PC-9 (cell line): Measurements from ENCODE around the gene JSRP1. TPM values are rescaled to one million over a fixed set of nuclear protein-coding genes. Genes with fewer than 3 reads are reported as not detected.

Experiments used
- BruUV-seq: library from RNA; stranded (reverse); fragments of 400-500 nt; replicated peaks from 2 replicates; lab custom pipeline; 2021; lab: Mats Ljungman, UMichigan
- CTCF ChIA-PET: fragments of 300-600 bp; sonication (Branson Sonifier 250); formaldehyde crosslinking; loops from one replicate; lab custom pipeline; 2022; ENCODE audit warnings: antibody characterized with exemption; lab: Charles Lee
- POLR2A ChIA-PET: fragments of 300-600 bp; sonication (Branson Sonifier 250); formaldehyde crosslinking; loops from one replicate; lab custom pipeline; 2022; ENCODE audit warnings: antibody characterized with exemption; ENCODE audit not compliant: unreplicated experiment; lab: Charles Lee
- DNase-seq, 2 experiments: peaks; one replicate each; pipeline versions ENCODE4 v3.0.0 to v3.0.0-alpha.2; 2015 to 2022; ENCODE audit warnings: mixed read lengths in 1 of 2
- H2AFZ ChIP-seq: fragments of 200-600 bp; sonication (generic); 2 replicates; pipeline ENCODE4 v1.8.1; 2017; ENCODE audit warnings: antibody characterized with exemption
- H3F3A ChIP-seq: fragments of 200-600 bp; sonication (generic); 2 replicates; pipeline ENCODE4 v1.8.1; 2017; ENCODE audit warnings: antibody characterized with exemption, mild to moderate bottlenecking, low read depth; ENCODE audit not compliant: insufficient read depth
- H3K27ac ChIP-seq: fragments of 200-600 bp; sonication (generic); 2 replicates; pipeline ENCODE4 v1.6.1; 2016; ENCODE audit warnings: mixed run types
- H3K27me3 ChIP-seq: fragments of 200-600 bp; sonication (generic); 2 replicates; pipeline ENCODE4 v1.6.1; 2016; ENCODE audit warnings: low read depth, mixed run types; ENCODE audit not compliant: insufficient read depth
- H3K36me3 ChIP-seq: fragments of 200-600 bp; sonication (generic); 2 replicates; pipeline ENCODE4 v1.6.1; 2016; ENCODE audit warnings: low read depth, mixed run types
- H3K4me1 ChIP-seq: fragments of 200-600 bp; sonication (generic); replicated peaks from 2 replicates; pipeline ENCODE4 v1.6.1; 2016; ENCODE audit warnings: mixed run types; ENCODE audit not compliant: insufficient read depth
- H3K4me2 ChIP-seq: fragments of 200-600 bp; sonication (generic); 2 replicates; pipeline ENCODE4 v1.6.1; 2017; ENCODE audit warnings: mixed run types
- H3K4me3 ChIP-seq: fragments of 200-600 bp; sonication (generic); 2 replicates; pipeline ENCODE4 v1.6.1; 2016; ENCODE audit warnings: mixed run types
- H3K79me2 ChIP-seq: fragments of 200-600 bp; sonication (generic); 2 replicates; pipeline ENCODE4 v1.6.1; 2017; ENCODE audit warnings: low read depth, mixed run types
- H3K9me2 ChIP-seq: fragments of 200-600 bp; sonication (generic); 2 replicates; pipeline ENCODE4 v1.8.1; 2017; ENCODE audit warnings: mild to moderate bottlenecking; ENCODE audit not compliant: insufficient read depth
- H3K9me3 ChIP-seq: fragments of 200-600 bp; sonication (generic); 2 replicates; pipeline ENCODE4 v1.8.1; 2016; ENCODE audit warnings: low read depth; ENCODE audit not compliant: insufficient read depth
- H4K20me1 ChIP-seq: fragments of 200-600 bp; sonication (generic); 2 replicates; pipeline ENCODE4 v1.8.1; 2017; ENCODE audit not compliant: insufficient read depth
- CTCF ChIP-seq: fragments of 200-600 bp; sonication (generic); conservative IDR thresholded peaks from 2 replicates; pipeline ENCODE4 v1.6.1; 2017; ENCODE audit warnings: mixed run types, antibody characterized with exemption, mild to moderate bottlenecking, moderate library complexity
- EZH2 ChIP-seq: fragments of 200-600 bp; sonication (generic); IDR thresholded peaks from 2 replicates; pipeline ENCODE4 v1.8.0; 2017; ENCODE audit warnings: antibody characterized with exemption, low read depth
- intact Hi-C: fragments of 100-400 bp; cut with micrococcal nuclease; formaldehyde crosslinking; loops from one replicate; pipeline ENCODE4 v1.10.0; 2022; ENCODE audit not compliant: unreplicated experiment
- total RNA-seq: library from RNA; stranded (reverse); gene quantifications from 2 replicates; pipeline ENCODE4 v1.2.3, GENCODE V29; 2021

JSRP1 gene
- total RNA-seq, 1 experiment from 2014 or later: 1.1 TPM

DNA sequence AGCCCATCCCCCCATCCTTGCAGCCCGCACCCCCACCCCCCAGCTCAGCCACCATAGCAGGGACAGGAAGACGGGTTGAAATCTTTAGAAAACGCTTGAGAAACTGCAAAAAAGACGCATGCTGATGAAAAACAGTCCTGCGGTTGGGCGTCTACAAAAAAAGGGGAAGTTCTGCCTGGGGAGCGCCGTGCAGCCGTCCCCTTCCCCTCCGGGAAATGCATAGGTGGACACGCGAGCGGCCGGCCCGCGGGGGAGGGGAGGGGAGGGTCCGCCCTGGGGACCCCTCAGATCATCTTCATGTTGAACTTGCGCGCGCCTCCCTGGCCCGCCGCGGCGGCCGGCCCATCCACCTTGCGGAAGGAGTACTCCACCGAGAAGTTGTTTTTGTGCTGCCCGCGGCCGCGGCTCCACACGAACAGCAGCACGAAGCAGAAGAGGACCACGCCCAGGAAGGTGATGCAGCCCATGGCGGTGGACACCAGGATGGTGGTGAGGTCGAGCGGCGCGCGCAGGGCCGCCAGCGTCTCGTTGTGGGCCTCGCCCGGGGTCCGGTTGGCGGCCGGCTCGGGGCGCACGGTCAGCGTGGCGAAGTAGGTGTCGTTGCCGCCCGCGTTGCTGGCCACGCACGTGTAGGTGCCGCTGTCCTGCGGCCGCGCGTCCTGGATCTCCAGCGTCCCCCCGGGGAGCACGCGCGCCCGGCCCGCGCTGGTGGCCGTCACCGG, 33.7 kb upstream of the JSRP1 start:
- H3K4me1 ChIP-seq: no peaks in the 10 kb centered on the region
- no peaks in the 10 kb centered on the region for H3K9me3 ChIP-seq
- H3K4me2 ChIP-seq: no peak overlapping the region
- H3K27ac ChIP-seq: no peak overlapping the region
- H2AFZ ChIP-seq: no peak overlapping the region
- H3K36me3 ChIP-seq: no peaks in the 10 kb centered on the region
- POLR2A ChIA-PET: no interaction called here
- H3K79me2 ChIP-seq: no peaks in the 10 kb centered on the region
- no peaks in the 10 kb centered on the region for H3K9me2 ChIP-seq
- H3F3A ChIP-seq: no peaks in the 10 kb centered on the region
- no peak overlapping the region for H3K4me3 ChIP-seq
- intact Hi-C loops: no loop called here
- TF ChIP-seq EZH2 (no peak), CTCF (no peak)
- H3K27me3 ChIP-seq: no peaks in the 10 kb centered on the region
- no peak for DNase-seq
- CTCF ChIA-PET: no interaction called here
- H4K20me1 ChIP-seq: no peaks in the 10 kb centered on the region
- no TSS peak for BruUV-seq

DNA sequence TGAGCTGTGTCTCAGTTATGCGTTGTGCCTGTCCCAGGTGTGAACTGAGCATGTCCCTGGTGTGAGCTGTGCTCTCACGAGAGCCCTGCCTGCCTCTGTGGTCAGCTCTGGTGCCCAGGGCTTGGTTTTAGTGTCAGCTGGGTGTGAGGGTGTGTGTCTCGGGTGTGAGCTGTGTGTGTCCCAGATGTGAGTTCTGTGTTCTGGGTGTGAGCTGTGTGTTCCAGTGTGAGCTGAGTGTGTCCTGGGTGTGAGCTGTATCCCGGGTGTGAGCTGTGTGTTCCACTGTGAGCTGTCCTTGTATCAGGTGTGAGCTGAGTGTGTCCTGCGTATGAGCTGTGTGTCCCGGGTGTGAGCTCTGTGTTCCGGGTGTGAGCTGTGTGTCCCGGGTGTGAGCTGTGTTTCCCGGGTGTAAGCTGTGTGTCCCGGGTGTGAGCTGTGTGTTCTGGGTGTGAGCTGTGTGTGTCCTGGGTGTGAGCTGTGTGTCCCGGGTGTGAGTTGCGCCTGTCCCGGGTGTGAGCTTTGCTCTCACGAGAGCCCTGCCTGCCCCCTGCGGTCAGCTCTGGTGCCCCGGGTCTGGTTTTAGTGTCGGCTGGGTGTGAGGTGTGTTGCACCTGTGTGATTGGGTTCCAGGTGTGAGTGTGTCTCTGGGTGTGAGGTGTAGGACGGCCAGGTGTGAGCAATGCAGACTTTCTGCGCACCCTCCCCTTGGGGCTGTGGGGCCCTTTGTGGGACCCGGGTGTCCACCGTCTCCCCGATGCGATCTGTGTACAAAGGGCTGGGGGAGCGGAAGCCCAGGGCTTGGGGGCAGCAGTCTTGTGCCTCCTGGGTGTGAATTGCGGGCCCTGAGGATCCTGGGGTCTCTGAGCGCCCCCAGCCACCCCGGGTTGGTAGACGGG, 32.8 kb upstream of the JSRP1 start:
- no TSS peak for BruUV-seq
- Histone ChIP-seq H3K4me1 (no peaks in the 10 kb centered on the region), H3K9me2 (no peaks in the 10 kb centered on the region), H4K20me1 (no peaks in the 10 kb centered on the region), H3K79me2 (no peaks in the 10 kb centered on the region), H3K9me3 (no peaks in the 10 kb centered on the region), H3K4me2 (no peak overlapping the region), H3K27me3 (no peaks in the 10 kb centered on the region), H3K4me3 (no peak overlapping the region), H3K36me3 (no peaks in the 10 kb centered on the region), H3K27ac (no peak overlapping the region), H2AFZ (no peak overlapping the region), H3F3A (no peaks in the 10 kb centered on the region)
- TF ChIP-seq EZH2: no peak
- no peak for TF ChIP-seq CTCF
- POLR2A ChIA-PET: no interaction called here
- intact Hi-C loops: no loop called here
- CTCF ChIA-PET: no interaction called here
- DNase-seq: no peak

DNA sequence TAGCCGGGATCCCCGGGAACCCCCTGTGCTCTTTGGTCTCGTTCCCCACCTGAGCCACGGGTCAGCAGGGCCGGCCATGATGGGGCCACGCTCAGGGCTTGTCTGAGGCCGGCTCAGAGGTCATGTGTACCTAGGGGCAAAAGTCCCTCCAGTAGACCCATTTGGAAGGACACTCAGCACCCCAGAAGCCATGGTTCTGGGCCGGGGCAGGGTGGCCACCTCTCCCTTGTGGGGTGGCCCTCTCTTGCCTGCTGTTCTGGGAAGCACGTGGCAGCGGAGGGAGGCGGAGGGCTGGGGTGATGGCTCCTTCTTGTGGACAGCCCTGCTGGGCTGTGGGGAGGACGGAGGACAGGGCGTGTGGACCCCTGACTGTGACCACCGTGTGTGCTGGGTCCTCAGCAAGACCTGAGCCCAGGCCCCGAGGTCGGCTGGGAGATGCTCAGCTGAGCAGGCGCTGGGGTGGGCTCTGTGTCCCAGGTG, 32.2 kb upstream of the JSRP1 start:
- Histone ChIP-seq H3K27me3 (no peaks in the 10 kb centered on the region), H3F3A (no peaks in the 10 kb centered on the region), H3K9me2 (no peaks in the 10 kb centered on the region), H3K79me2 (no peaks in the 10 kb centered on the region), H3K36me3 (no peaks in the 10 kb centered on the region), H3K4me2 (no peak overlapping the region), H4K20me1 (no peaks in the 10 kb centered on the region), H2AFZ (no peak overlapping the region), H3K4me1 (no peaks in the 10 kb centered on the region), H3K9me3 (no peaks in the 10 kb centered on the region), H3K4me3 (no peak overlapping the region), H3K27ac (no peak overlapping the region)
- POLR2A ChIA-PET: no interaction called here
- CTCF ChIA-PET: no interaction called here
- BruUV-seq: no TSS peak
- DNase-seq: no peak
- no peak for TF ChIP-seq CTCF
- no peak for TF ChIP-seq EZH2
- intact Hi-C loops: no loop called here
